MM.1S (cell line): ENCODE measurements around the gene SEC24D.

ENCODE experiments used
- DNase-seq: peaks from one replicate; pipeline ENCODE4 v3.0.0-alpha.2; 2015
- H2AFZ ChIP-seq: fragments of 300-600 bp; sonication (generic); 2 replicates; pipeline ENCODE4 v1.6.0; 2016; ENCODE audit warnings: antibody characterized with exemption, low read length
- H3F3A ChIP-seq: fragments of 300-600 bp; sonication (generic); 2 replicates; pipeline ENCODE4 v1.6.1; 2016; ENCODE audit warnings: mild to moderate bottlenecking, antibody characterized with exemption, low read length, moderate library complexity, mixed read lengths; ENCODE audit not compliant: insufficient read depth
- H3K27ac ChIP-seq: fragments of 300-600 bp; sonication (generic); 2 replicates; pipeline ENCODE4 v1.5.1; 2016; ENCODE audit warnings: mild to moderate bottlenecking, low read length
- H3K27me3 ChIP-seq: fragments of 300-600 bp; sonication (generic); replicated peaks from 2 replicates; pipeline ENCODE4 v1.6.0; 2016; ENCODE audit warnings: low read length; ENCODE audit not compliant: insufficient read depth
- H3K36me3 ChIP-seq: fragments of 300-600 bp; sonication (generic); replicated peaks from 2 replicates; pipeline ENCODE4 v1.6.1; 2016; ENCODE audit warnings: mild to moderate bottlenecking, low read length, mixed read lengths; ENCODE audit not compliant: insufficient read depth
- H3K4me1 ChIP-seq: fragments of 300-600 bp; sonication (generic); 2 replicates; pipeline ENCODE4 v1.6.1; 2016; ENCODE audit warnings: low read length, mixed read lengths
- H3K4me2 ChIP-seq: fragments of 300-600 bp; sonication (generic); 2 replicates; pipeline ENCODE4 v1.6.0; 2016; ENCODE audit warnings: low read depth, low read length
- H3K4me3 ChIP-seq: fragments of 300-600 bp; sonication (generic); 2 replicates; pipeline ENCODE4 v1.5.1; 2016; ENCODE audit warnings: low read length, mixed read lengths
- H3K79me2 ChIP-seq: fragments of 300-600 bp; sonication (generic); 2 replicates; pipeline ENCODE4 v1.6.1; 2016; ENCODE audit warnings: mixed run types, low read length, mixed read lengths
- H3K9ac ChIP-seq: fragments of 300-600 bp; sonication (generic); 2 replicates; pipeline ENCODE4 v1.6.1; 2016; ENCODE audit warnings: low read length, mixed read lengths
- H3K9me2 ChIP-seq: fragments of 300-600 bp; sonication (generic); replicated peaks from 2 replicates; pipeline ENCODE4 v1.6.1; 2016; ENCODE audit warnings: mild to moderate bottlenecking, low read length, mixed read lengths; ENCODE audit not compliant: insufficient read depth
- H3K9me3 ChIP-seq: fragments of 300-600 bp; sonication (generic); replicated peaks from 2 replicates; pipeline ENCODE4 v1.6.1; 2016; ENCODE audit warnings: mild to moderate bottlenecking, low read length, mixed read lengths; ENCODE audit not compliant: insufficient read depth
- H4K20me1 ChIP-seq: fragments of 300-600 bp; sonication (generic); 2 replicates; pipeline ENCODE4 v1.6.1; 2016; ENCODE audit warnings: mild to moderate bottlenecking, low read length, moderate library complexity, mixed read lengths; ENCODE audit not compliant: insufficient read depth
- CTCF ChIP-seq: fragments of 300-600 bp; sonication (generic); IDR thresholded peaks from 2 replicates; pipeline ENCODE4 v1.5.1; 2016; ENCODE audit warnings: antibody characterized with exemption, low read length, mixed read lengths
- EZH2 ChIP-seq: fragments of 300-600 bp; sonication (generic); optimal IDR thresholded peaks from 2 replicates; pipeline ENCODE3; 2017; ENCODE audit warnings: low read depth, mild to moderate bottlenecking, antibody characterized with exemption, low read length, mixed read lengths
- EZH2phosphoT487 ChIP-seq: fragments of 300-600 bp; sonication (generic); IDR thresholded peaks from 2 replicates; pipeline ENCODE4 v1.6.1; 2018; ENCODE audit warnings: antibody characterized with exemption, low read length

The SEC24D gene

DNA sequence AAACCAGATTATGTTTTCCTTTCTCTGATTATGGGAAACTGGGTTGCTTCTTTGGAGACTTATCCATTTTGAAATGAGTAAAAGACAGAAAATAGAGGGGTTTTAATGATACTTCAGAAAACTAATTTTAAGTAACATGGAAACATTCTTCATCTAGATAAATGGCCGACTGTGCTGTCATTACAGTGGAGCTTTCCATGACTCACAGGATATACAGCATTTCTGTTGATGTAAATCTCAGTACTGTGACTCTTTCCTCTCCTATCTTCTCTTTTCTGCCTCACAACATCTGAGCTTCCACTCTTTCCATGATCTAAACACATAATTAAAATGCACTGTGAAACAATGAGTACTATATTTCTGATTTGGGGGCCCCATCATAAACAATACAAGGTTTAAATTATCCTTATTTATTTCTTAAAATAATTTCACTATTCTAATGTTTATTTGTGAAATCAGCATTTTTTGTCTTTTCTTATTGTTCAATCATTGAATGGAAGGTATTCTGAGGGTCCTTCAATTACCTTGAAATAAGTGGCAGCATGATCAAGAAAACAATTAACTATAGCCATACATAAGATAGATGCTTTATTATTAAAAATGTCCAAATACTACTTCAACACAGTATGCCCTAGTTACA, 19.3 kb downstream of the SEC24D start:
- TF ChIP-seq EZH2 (no peak), EZH2phosphoT487 (no peak), CTCF (no peak)
- Histone ChIP-seq H3K36me3 (0 out of 2 replicates have a peak, but pooled peaks cover 11% of the 10 kb centered on the region), H4K20me1 (no peaks in the 10 kb centered on the region), H3K9me3 (no peaks in the 10 kb centered on the region), H3K4me1 (no peaks in the 10 kb centered on the region), H3K9ac (no peak overlapping the region), H3K27ac (no peak overlapping the region), H3K27me3 (no peaks in the 10 kb centered on the region), H2AFZ (no peak overlapping the region), H3F3A (no peaks in the 10 kb centered on the region; the same call in 1 of the 2 replicates), H3K79me2 (peaks cover 55% of the 10 kb centered on the region), H3K9me2 (no peaks in the 10 kb centered on the region), H3K4me3 (no peak overlapping the region), H3K4me2 (no peak overlapping the region)
- DNase-seq, result no peak

- Histone ChIP-seq H3K36me3 (0 out of 2 replicates have a peak, but pooled peaks cover 8% of the 10 kb centered on the region), H3K79me2 (peaks cover 39% of the 10 kb centered on the region), H3K27me3 (no peaks in the 10 kb centered on the region), H3K9me3 (no peaks in the 10 kb centered on the region), H3F3A (no peaks in the 10 kb centered on the region), H3K27ac (no peak overlapping the region), H3K9me2 (no peaks in the 10 kb centered on the region), H2AFZ (no peak overlapping the region), H4K20me1 (no peaks in the 10 kb centered on the region), H3K4me2 (no peak overlapping the region), H3K4me3 (no peak overlapping the region), H3K9ac (no peak overlapping the region), H3K4me1 (no peaks in the 10 kb centered on the region)
- no peak for DNase-seq
- no peak for TF ChIP-seq EZH2phosphoT487
- no peak for TF ChIP-seq EZH2
- no peak for TF ChIP-seq CTCF
Observed at GRCh38 chr4:118814891-118815290, 21.0 kb downstream of the SEC24D start.

DNA sequence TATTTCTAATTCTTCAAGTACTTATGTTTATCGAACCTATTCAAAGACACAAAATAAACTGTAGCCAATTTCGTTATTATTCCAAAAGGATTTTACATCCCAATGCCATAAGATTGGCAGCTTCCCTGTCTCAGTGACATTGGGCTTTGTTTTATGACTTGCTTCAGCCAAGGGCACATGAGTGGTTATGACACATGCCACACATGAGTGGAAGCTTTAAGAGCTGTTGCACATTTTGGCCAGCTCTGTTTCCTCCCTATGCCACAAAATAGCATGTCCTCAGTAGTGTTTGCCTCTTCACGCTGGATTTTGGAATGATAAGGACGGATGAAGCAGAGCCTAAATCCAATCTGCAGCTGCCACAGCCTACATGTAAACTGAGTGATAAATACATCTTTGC, 21.9 kb downstream of the SEC24D start:
- no peaks in the 10 kb centered on the region for H3F3A ChIP-seq
- H3K27me3 ChIP-seq, result no peaks in the 10 kb centered on the region
- H4K20me1 ChIP-seq, result no peaks in the 10 kb centered on the region
- H3K9me2 ChIP-seq, result no peaks in the 10 kb centered on the region
- peaks cover 32% of the 10 kb centered on the region for H3K79me2 ChIP-seq
- no peak overlapping the region for H3K27ac ChIP-seq
- no peak overlapping the region for H3K4me3 ChIP-seq
- no peak overlapping the region for H3K4me2 ChIP-seq
- no peak for TF ChIP-seq CTCF
- no peak for TF ChIP-seq EZH2
- TF ChIP-seq EZH2phosphoT487, result no peak
- H3K4me1 ChIP-seq, result no peaks in the 10 kb centered on the region
- no peaks in the 10 kb centered on the region for H3K9me3 ChIP-seq
- H3K36me3 ChIP-seq, result 0 out of 2 replicates have a peak, but pooled peaks cover 8% of the 10 kb centered on the region
- no peak for DNase-seq
- H2AFZ ChIP-seq, result no peak overlapping the region
- H3K9ac ChIP-seq, result no peak overlapping the region
